Stimulated activated CD4-positive, alpha-beta T cell treated with anti-CD3 and anti-CD28 coated beads, TNF-alpha, amount 100 ng/mL, for 48 hours (primary cell): ENCODE data around the gene HNRNPA0.

Source experiments
- DNase-seq, 3 donors: peaks; one replicate each; pipeline ENCODE4 v3.0.0-alpha.2; 2020; ENCODE audit warnings: low read depth in 3 of 3

HNRNPA0 gene

DNA sequence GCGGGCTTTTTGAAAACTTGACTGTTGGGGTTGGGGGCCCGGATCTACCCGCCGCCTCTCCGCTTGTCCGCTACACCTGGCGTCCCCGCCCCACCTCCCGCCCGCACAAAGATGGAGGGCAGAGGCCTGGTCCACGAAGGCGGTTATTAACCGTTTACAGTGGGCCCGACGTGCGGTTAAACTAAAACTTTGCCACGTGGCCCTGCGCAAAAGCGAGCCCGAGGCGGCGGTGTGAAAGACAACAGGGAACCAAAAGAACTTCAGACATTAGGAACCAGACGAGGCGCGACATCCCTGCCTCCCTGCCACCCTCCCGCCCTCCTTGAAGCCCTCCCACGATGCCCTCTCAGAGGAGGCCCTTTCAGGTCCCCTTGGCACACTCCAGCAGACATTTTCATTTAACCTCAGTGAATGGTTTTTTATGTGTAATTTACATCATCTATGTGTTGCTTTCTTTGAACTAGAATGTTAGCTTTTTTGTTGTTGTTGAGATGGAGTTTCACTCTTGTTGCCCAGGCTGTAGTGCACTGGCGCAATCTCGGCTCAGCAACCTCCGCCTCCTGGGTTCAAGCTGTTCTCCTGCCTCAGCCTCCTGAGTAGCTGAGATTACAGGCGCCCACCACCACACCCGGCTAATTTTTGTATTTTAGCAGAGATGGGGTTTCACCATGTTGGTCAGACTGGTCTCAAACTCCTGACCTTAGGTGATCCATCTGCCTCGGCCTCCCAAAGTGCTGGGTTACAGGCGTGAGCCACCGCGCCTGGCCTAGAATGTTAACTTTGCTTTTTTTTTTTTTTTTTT is 999 bp upstream of the HNRNPA0 start:
- DNase-seq = no peak

DNA sequence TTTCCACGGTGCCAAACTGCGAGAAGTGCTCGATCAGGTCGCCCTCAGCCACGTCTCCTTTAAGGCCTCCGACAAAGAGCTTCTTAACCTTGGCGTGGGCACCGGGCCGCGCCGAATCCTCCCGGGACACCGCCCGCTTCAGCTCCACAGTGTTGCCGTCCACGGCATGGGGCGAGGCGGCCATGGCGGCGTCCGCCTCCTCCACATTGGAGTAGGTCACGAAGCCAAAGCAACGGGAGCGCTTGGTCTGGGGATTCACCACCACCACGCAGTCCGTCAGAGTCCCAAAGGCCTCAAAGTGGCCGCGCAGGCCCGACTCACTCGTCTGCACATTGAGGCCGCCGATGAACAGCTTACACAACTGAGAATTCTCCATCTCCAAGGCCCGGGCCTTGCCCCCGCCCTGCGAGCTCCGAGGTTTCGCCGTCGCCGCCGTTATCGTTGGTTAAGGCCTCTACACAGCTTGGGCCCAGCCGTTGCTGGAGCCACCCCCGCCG is 424 bp downstream of the HNRNPA0 start:
- DNase-seq = peak in 1 of 3 donors; percentile 27

DNA sequence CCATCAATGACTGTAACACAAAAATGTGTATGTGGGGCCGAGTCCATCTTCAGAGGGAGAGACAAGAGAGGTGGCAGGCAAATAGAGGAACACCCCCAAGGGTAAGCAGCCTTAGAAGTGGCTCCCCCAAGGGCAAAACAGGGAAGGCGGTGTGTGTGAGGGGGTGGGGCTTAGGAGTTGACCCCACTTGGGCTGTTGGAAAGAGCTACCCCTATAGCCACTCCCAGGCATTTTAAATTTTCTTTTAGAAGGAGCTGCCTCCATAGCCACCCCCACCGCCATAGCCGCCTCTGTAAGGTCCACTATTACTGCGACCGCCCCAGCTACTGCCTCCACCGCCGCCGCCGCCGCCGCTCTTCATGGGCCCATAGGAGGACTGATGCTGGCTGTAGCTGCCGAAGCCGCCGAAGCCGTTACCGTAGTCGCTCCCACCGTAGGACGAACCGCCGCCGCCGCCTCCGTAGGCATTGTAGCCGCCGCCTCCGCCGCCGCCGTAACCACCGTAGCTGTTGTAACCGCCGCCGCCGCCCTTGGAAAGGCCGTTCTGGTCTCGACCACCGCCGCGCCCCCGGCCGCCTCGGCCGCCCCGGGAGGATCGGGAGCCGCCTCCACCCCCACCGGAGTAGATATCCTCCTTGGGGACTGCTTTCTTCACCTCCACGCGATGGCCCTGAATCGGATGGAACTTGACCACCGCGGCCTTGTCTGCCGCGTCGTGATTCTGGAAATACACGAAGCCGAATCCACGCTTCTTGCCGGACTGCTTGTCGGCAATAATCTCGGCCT is 1.1 kb downstream of the HNRNPA0 start:
- peak in 1 of 3 donors; percentile 38 for DNase-seq

DNA sequence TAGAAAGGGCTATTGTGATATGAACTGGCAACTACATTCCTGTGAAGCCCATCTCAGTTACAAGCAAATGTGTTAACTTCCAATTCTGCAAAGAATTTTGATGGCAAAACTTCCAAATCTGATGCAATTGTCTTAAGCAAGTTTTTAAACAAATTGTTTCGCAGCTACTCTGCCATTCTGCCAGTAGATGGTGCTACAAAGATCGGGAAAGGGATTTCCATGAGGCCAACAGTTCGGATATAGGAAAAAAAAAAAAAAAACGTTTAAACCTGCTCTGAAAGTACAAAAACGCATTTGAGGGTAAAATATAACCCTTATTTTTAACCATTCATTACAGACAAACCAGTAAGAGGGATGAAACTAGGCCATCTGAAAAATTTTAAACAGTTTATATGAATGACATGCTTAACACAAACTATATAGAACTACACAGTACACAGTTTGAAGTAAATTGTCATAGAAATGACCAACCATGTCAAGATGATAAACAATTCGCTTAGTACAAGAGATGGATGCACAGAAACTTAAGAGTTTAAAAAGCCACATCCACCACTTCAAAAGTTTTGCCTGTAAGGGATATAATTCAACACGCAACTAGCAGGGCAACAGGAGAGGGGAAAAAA is 2.2 kb downstream of the HNRNPA0 start:
- no peak for DNase-seq

DNA sequence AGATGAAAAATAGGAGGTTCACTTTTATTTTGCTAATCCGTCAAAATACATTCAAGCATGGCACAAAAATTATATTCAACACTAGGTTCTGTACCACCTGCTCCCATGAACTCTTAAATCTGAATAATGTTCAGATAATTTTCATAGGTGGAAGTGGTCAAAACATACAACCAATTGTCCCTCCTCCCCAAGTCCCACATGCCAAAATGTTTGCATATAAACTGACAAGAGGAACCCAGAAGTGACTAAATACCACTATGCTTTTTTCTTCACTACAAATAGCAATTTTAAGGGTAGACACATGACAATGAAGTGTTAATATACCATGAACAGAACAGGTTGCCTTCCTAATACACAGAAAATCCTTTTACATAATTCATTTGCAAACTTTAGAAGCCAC is 3.7 kb downstream of the HNRNPA0 start:
- DNase-seq = no peak

DNA sequence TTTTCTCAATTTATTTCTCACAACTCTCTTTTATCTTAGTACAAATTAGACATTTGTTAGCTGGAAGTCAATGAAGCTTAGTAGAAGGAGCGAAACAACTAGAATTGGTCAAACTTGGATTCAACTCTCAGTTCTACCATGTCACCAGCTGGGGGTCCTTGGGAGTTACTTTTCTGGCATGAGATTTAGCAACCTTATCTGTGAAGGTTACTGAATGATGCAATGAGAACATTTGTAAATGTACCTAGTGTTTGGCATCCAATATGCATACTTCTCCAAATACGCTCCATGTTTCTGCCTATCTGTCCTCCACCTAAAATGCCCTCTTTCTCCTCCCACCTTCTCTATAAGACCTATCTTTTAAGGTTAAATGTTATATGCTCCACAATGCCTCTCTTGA is 6.3 kb downstream of the HNRNPA0 start:
- DNase-seq = no peak

DNA sequence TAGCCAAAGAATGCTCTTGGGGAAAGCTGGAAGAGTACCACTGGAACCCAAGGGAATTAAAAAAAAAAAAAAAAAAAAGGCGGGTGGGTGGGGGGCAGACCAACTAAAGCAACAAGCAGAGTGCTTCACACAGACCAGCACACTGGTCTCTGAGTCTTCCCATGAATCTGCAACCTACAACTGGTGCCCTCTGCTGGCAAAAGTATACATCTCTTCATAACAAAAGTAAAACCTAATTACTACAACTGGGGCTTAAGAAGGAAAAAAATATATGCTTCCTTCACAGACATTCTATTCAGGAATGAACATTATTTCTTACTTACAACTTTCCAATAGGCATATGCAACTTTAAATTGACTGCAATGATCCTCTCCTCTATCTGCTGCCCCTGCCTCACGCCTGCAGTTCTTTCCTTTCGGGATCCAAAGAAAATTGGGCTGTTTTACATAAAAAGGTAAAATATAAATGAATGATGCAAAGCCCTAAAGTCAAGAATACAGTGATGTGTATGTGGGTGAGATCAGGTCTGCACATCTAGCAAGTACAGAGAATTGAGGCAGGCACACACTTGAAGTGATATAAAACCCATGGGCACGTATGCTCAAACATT is 11.0 kb downstream of the HNRNPA0 start:
- peak in 2 of 3 donors; percentile 23 to 53 for DNase-seq

DNA sequence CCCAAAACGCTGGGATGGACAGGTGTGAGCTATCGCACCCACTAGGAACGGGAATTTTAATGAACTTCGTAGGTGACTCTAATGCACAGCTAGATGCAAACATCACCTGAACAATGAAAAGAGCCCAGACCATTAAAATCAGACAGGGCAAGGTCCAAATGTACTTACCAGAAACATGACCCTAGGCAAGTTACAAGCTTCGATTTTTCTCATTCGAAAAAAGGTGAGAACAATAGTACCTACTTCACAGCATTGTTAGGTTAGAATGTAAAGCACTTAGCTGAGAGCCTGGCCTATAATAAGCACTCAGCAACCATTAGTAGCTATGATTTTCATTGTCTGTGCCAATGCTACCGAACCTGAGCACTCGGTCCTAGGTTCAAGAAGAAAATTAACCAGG is 12.4 kb downstream of the HNRNPA0 start:
- no peak for DNase-seq

DNA sequence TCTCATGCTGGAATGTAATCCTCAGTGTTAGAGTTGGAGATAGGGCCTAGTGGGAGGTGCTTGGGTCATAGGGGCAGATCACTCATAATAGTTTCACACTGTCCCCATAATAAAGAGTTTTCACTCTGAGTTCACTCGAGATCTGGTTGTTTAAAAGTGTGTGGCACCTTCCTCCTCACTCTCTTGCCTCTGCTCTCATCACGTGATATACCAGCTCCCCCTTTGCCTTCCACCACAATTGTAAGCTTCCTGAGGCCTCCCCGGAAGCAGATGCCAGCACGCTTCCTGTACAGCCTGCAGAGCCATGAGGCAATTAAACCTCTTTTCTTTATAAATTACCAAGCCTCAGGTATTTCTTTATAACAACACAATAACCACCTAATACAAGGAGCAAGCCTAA is 14.4 kb downstream of the HNRNPA0 start:
- no peak for DNase-seq

DNA sequence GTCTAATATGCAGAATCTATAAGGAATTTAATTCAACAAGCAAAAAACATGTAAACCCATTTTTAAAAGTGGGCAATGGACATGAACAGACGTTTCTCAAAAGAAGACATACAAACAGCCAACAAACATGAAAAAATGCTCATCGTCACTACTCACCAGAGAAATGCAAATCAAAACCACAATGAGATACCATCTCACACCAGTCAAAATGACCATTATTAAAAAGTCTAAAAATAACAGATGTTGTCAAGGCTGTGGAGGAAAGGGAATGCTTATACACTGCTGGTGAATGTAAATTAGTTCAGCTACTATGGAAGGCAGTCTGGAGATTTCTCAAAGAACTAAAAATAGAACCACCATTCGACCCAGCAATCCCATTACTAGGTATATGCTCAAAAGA is 15.2 kb downstream of the HNRNPA0 start:
- DNase-seq = no peak

DNA sequence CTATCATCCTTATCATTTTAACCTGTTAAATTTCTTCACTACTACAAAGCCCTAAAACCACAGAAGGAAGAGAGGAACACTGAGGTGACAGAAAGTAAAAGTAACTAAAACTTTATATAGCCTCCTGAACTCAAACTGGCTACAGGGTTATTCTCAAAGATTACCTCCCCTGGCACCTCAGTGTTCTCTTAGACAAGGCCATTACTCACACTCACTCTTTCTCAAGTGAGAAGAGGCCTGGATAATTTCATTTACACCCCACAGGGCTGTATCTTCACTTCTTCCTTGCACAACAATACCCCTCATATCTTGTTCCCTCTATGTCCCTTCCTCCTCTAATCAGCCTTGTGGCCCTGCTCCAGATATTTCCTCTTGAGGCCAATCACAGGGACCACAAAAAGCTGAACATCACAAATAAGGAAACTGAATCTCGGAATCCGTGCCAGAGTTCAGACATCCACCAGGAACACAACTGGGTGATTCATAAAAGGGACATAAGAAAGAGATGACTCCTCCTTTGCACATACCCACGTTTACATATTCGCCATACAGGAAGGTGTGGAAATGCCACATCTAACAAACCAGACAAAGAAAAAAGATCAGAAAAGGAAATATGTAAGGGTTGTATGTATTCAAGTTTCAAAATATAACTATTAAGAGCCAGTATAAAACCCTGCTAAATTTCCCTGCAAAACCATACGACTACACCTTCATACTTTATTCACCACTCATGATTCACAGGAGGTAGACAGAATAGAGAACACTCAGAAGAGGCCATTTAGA is 16.6 kb downstream of the HNRNPA0 start:
- peak in 1 of 3 donors; percentile 9 for DNase-seq

DNA sequence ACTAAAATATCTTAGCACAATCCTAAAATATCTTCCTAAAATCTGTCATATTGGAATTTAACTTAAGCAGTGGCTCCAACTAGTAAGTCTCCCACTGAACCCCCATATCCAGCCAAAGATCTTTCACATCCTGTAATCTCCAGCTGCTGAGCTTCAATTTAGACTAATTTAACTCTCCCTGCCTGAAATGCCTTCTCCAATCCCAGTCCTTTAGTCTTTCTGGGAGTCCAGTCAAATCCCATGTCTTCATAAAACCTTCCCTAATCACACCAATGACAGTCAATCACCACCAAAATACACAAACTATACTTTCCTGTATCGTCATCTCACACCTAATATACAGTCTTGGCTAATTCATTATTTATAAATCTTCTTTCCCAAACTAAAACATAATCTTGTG is 17.7 kb downstream of the HNRNPA0 start:
- DNase-seq = no peak

DNA sequence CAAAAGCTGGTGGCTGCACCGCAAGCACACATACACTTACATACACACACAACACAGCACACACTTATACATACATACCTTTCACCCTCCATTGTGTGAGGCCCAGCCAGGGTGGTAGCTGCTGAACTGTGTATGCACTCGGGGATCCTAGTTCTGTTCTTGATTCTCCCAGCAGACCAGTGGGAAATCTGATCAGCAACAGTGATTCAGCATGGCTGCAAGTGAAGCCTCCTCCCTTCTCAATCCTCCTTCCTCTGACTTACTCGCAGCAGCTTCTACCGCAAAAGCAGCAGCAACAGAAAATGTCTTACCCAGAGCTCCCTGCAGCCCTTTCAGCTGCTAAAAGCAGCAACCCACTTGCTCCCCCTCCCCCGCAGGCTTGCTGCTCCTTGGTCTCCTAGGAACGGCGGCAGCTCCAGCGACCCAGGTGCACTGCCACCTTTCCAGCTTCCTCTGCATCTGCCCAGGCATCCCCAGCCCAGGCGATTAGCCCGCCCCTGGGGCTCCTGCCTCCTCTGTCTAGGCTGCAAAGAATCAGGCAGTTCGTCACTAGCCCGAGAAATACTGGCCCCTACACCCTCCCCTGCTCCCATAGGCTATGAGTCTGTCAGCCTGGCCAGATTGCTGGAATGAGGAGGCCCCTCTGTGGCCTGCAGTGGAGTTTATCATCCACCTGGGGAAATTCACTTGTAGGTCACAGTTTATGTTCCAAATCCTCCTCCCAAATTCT is 18.4 kb downstream of the HNRNPA0 start, which contains the start of gene KLHL3:
TSS of gene KLHL3 (minus strand) at position 535 of the 730 bp plus-strand sequence. CDS start at position 92, 443 bp downstream.
- DNase-seq = peak in 1 of 3 donors; percentile 15

DNA sequence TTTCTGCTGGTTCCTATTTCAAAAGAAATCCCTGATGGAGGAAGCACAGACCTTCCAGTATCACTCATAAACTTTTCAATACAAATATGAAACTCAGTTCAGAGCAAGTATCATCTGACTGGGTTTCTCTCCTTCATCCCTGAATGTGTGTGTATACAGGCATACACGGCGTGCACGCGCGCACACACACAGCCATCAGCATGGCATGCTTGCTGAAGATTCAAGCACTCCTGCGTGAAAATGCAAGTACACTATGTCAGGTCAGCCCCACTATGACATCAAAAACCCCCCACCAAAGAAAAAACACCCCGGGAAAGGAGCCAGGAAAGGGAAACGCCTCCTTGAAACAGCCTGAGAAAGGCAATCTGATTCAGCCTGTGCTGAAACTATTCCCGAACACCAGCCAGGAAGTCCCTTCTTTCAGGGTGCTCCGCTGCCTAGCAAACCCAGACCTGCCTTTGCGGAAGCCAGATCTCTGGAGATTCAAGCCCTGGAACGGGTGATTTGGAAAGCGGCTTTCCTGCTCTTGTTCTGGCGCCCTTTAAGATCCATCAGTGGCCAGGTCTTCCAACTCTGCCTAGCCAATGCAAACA is 19.1 kb downstream of the HNRNPA0 start:
- DNase-seq = no peak

DNA sequence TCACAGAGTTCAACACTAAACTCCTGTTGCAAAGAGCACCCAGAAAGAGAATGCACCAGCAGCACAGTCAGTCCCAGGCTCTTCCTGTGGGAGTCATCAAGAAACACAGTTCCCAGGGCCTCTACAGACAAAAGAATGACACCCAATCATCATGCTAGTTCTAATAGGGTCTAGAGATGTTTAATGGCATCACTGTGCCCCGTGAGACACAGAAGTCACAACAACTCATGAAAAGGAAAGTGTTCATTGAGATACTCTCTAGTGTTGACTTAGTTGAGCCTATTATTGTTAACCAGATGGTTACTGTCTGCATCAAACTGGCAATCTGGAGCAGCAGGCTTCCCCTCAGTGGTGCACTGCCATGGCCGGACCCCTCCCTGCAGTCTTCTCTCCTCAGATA is 19.8 kb downstream of the HNRNPA0 start:
- no peak for DNase-seq

DNA sequence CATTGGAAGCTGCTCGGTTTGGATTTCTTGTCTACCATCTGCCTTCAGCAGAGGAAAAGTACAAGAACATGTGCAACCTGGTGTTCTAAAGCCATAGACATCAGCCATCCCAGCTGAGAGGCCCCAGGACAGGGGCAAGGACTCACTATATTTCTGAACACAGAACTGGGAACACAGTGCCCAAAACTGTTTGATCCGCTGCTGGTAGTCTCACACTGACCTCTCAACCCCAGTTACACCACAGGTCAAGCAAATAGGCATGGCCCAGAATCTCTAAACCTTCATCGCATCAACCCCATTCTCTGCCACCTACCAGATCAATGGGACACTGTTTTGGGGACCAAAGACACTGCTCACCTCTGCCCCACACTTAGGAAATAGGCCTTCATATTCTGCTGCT is 20.2 kb downstream of the HNRNPA0 start:
- DNase-seq = no peak

DNA sequence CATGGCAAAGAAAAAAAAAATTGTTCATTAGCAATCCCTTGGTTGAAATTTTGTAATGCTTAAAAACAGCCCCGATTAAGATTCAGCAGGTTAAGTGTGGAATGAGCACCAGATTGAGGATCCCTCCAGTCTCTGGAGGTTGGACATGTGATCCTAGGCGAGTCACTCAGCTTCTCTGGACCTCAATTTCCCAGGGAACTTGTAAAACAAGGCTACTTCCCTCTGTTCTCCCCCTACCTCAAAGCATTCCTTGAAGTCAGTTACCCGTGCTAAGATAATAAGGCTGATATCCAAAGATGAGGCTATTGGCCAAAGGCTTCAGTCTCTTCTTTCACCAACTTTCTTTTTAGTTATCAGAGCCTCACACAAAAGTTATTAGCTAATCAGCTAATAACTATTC is 21.2 kb downstream of the HNRNPA0 start:
- no peak for DNase-seq

DNA sequence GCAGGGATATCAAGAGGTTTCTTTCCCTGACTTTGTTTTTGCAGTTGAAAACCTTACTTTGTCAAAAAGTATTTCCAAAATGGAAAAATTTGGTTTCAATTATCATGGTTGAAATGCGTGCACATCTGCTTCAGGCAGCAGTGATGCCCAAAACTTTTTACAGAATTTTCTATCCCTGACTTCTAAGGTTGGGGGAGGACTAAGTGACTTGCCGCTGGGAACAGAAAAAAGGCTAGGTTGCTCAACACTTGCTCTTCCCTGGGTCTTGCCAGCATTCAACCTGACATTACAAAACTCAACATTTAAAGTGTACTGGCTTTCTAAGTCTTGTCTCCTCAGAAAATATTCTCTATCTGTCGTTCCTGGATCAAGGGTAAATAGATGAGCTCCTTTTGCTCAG is 23.0 kb downstream of the HNRNPA0 start:
- DNase-seq = no peak

DNA sequence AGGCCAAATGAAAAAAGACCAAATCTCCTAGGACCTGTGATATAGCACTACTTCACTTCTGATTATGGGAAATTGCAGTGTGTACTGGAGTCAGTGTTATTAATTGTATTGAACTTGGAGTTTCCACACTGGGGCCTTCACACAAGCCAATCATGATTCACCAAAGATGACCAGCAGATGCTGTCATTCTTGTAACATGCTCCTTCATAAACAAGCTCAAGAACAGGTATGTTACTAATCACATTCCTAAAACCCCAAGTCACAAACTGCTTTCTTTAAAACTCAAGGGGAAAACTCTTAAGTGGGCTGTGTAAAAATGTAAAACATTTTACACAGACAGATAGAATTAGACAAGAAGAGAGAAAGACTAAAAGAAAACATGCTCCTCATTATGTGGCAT is 23.8 kb downstream of the HNRNPA0 start:
- no peak for DNase-seq

DNA sequence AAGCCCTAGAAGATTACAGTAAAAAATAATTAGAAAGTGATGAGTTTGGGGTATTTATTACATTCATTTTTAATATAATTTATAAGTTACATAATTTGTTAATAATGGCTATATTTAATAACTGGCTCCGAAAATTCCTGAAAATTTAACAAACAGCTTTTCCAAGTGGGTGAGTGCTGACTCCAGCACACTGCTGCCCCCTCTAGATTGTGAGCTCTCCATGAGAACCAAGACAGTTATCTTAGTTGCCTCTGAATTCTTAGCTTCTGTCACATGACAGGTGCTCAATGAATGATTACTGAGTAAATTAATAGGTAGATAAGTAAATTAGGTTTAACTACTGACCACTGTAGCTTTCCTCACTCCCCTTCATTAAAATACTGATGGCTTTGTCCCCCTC is 26.1 kb downstream of the HNRNPA0 start:
- no peak for DNase-seq
